ENCODE measurements around the gene NRAP. TPM values are rescaled to one million over a fixed set of nuclear protein-coding genes. Genes with fewer than 3 reads are reported as not detected.
A peak's percentile ranks its signal among the peaks of the same experiment; 100 is the strongest.

Gene NRAP
- total RNA-seq, 1 donor = under 0.01 TPM

DNA sequence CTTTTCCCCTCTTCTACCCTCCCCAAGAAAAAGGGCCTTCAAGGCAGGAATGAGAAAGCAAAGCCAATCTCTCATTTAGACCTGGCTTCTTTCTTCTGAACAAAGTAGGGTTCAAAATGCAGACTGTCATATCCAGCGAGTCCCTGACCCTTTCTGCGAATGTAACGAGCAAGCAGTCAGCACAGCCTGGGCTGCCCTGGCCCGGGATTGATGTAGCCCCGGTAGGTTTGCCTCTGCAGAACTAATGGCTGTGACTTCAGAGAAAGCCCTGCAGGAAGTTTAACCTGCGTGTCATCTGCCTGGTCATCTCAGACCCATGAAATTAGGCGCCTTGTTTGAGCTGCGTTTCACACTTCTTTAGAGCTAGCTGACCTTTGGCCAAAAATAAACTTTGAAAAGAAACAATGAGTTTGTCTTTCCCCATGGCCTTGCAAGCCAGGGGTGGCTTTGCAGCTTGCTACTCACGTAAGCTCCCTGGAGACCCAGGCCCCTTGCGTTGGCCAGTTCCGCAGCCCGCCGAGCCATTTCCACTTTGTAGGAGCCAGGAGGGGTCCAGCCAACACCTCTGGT is 74.6 kb downstream of the NRAP start:
- H3K4me3 ChIP-seq (ENCODE audit: low read depth, low read length) = no peak overlapping the region
- TF ChIP-seq, protein P1, sequence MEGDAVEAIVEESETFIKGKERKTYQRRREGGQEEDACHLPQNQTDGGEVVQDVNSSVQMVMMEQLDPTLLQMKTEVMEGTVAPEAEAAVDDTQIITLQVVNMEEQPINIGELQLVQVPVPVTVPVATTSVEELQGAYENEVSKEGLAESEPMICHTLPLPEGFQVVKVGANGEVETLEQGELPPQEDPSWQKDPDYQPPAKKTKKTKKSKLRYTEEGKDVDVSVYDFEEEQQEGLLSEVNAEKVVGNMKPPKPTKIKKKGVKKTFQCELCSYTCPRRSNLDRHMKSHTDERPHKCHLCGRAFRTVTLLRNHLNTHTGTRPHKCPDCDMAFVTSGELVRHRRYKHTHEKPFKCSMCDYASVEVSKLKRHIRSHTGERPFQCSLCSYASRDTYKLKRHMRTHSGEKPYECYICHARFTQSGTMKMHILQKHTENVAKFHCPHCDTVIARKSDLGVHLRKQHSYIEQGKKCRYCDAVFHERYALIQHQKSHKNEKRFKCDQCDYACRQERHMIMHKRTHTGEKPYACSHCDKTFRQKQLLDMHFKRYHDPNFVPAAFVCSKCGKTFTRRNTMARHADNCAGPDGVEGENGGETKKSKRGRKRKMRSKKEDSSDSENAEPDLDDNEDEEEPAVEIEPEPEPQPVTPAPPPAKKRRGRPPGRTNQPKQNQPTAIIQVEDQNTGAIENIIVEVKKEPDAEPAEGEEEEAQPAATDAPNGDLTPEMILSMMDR (IDR thresholded peaks at IDR 0.05; ENCODE audit: insufficient read depth, low read depth, low read length) = no peak
- no peak for DNase-seq (ENCODE audit: low read depth)

GRCh38 chr10:113585949-113586348 is 77.9 kb downstream of the NRAP start:
- no peak overlapping the region for H3K4me3 ChIP-seq (ENCODE audit: low read depth, low read length)
- no peak for DNase-seq (ENCODE audit: low read depth)
- TF ChIP-seq, protein P1 (IDR thresholded peaks at IDR 0.05; ENCODE audit: insufficient read depth, low read depth, low read length) = no peak

DNA sequence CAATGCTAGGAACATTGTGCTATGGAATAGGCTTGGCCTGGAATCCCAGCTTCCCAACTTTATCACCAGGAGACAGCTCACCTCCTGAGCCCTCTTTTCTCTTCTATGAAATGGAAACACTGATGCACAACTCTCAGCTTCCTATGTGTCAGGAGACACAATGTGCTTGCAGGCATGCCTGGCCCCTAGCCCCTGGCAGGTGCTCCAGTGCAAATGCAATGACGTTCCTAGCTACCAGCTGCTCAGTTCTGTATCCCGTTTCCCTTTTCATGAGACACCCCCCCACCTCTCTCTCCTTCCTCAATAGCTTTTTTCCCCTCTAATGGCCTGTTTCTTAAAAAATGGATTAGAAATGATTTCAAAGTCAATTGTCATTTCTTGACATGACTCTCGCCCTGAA is 80.3 kb downstream of the NRAP start:
- no peak for DNase-seq (ENCODE audit: low read depth)
- H3K4me3 ChIP-seq (ENCODE audit: low read depth, low read length) = no peak overlapping the region
- TF ChIP-seq, protein P1 (IDR thresholded peaks at IDR 0.05; ENCODE audit: insufficient read depth, low read depth, low read length) = no peak

DNA sequence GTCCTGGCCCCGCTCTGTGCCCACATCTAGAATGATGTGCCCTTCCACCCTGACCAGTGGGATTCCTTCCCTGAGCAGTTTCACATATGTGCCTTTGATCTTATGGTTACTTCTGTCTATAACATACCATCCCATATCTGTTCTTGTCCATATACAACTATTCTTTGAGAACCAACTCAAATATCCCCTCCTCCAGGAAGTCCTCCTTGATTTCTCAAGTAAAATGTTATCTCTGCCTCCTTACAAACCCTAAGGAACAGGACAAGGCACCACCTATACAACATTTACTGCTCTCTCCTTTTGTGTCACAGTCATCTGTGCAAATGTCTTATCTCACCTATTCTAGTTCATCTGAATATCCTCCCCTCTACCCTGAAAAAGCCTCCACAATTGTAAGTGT is 82.7 kb downstream of the NRAP start:
- no peak for DNase-seq (ENCODE audit: low read depth)
- no peak overlapping the region for H3K4me3 ChIP-seq (ENCODE audit: low read depth, low read length)
- TF ChIP-seq, protein P1 (IDR thresholded peaks at IDR 0.05; ENCODE audit: insufficient read depth, low read depth, low read length) = no peak

GRCh38 chr10:113578773-113579172 is 85.1 kb downstream of the NRAP start:
- no peak for DNase-seq (ENCODE audit: low read depth)
- H3K4me3 ChIP-seq (ENCODE audit: low read depth, low read length) = no peak overlapping the region
- TF ChIP-seq, protein P1 (IDR thresholded peaks at IDR 0.05; ENCODE audit: insufficient read depth, low read depth, low read length) = no peak

DNA sequence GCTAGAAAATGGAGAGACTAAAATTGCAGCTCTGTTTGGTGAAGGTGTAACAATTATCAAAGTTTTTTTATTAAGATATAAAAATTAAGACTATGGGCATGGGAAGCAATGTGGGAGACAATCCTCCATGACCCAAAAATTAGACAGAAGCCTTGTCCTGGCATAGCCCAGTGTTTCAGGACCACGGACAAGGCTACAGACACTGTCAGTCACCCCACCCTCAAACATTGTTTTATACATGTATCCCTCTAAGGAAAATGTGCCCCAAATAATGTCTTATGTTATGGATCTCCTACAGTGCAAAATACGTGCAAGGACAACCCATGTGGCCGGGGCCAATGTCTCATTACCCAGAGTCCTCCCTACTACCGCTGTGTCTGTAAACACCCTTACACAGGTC is 87.0 kb downstream of the NRAP start:
- DNase-seq (ENCODE audit: low read depth) = peak; percentile 14
- TF ChIP-seq, protein P1 (IDR thresholded peaks at IDR 0.05; ENCODE audit: insufficient read depth, low read depth, low read length) = no peak
- H3K4me3 ChIP-seq (ENCODE audit: low read depth, low read length) = no peak overlapping the region

DNA sequence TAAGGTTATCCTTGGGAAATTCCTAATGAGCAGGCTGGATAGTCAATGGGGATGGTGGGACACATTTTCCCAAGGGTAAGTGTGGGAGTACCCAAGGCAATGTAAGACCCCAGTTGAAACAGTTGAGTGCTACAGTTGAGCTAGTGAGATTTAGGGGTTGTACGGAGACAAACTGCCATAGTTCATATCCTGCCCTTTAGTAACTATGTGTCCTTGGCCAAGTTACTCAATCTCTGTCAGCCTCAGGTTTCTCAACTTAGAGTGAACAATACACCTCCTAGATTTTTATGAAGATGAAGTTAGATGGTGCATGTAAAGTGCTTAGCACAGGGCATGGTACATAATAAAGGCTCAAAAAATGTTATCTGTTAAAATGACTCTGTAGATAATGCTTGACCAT is 90.5 kb downstream of the NRAP start:
- TF ChIP-seq, protein P1 (IDR thresholded peaks at IDR 0.05; ENCODE audit: insufficient read depth, low read depth, low read length) = no peak
- no peak overlapping the region for H3K4me3 ChIP-seq (ENCODE audit: low read depth, low read length)
- no peak for DNase-seq (ENCODE audit: low read depth)
